ENCODE data around the gene SCCPDH. TPM values are rescaled to one million over a fixed set of nuclear protein-coding genes. Genes with fewer than 3 reads are reported as not detected.

The SCCPDH gene
- total and polyA plus RNA-seq, 9 of the 15 experiments (the other 6 are each of a cell fraction or from before 2014, with no cell fraction given): 7.0 to 61.9 (median 38.3) TPM

DNA sequence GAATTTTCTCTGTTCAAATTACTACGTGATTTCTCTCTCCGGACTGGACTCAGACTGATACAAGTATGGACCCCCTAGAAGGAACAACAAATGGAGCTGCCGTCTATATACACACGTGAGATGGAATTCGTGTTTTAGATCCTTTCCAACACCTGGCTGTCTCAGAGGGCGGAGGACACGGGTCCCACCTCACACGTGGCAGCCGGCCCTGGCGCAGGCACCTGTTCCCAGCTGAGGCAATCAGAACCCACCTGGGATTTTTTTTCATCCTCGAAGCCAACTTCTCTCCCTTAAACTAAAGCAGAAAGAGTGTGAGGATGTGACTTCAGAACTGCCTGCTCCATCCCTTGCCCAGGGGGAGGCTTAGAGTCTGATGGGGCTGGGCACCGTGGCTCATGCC is 34.1 kb upstream of the SCCPDH start (continued):
- TF ChIP-seq, protein P1, sequence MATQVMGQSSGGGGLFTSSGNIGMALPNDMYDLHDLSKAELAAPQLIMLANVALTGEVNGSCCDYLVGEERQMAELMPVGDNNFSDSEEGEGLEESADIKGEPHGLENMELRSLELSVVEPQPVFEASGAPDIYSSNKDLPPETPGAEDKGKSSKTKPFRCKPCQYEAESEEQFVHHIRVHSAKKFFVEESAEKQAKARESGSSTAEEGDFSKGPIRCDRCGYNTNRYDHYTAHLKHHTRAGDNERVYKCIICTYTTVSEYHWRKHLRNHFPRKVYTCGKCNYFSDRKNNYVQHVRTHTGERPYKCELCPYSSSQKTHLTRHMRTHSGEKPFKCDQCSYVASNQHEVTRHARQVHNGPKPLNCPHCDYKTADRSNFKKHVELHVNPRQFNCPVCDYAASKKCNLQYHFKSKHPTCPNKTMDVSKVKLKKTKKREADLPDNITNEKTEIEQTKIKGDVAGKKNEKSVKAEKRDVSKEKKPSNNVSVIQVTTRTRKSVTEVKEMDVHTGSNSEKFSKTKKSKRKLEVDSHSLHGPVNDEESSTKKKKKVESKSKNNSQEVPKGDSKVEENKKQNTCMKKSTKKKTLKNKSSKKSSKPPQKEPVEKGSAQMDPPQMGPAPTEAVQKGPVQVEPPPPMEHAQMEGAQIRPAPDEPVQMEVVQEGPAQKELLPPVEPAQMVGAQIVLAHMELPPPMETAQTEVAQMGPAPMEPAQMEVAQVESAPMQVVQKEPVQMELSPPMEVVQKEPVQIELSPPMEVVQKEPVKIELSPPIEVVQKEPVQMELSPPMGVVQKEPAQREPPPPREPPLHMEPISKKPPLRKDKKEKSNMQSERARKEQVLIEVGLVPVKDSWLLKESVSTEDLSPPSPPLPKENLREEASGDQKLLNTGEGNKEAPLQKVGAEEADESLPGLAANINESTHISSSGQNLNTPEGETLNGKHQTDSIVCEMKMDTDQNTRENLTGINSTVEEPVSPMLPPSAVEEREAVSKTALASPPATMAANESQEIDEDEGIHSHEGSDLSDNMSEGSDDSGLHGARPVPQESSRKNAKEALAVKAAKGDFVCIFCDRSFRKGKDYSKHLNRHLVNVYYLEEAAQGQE (IDR thresholded peaks at IDR 0.05; ENCODE audit: borderline replicate concordance): no peak
- TF ChIP-seq, protein P1 (CRISPR knock-in tag; IDR thresholded peaks at IDR 0.05; ENCODE audit: low read depth): no peak
- TF ChIP-seq DIDO1 (tag; IDR thresholded peaks at IDR 0.05; ENCODE audit: low read depth) (no peak), NCOA1 (IDR thresholded peaks at IDR 0.05; ENCODE audit: low read depth) (no peak), KLF1 (tag; IDR thresholded peaks at IDR 0.05) (no peak)
- TF ChIP-seq, protein P2, sequence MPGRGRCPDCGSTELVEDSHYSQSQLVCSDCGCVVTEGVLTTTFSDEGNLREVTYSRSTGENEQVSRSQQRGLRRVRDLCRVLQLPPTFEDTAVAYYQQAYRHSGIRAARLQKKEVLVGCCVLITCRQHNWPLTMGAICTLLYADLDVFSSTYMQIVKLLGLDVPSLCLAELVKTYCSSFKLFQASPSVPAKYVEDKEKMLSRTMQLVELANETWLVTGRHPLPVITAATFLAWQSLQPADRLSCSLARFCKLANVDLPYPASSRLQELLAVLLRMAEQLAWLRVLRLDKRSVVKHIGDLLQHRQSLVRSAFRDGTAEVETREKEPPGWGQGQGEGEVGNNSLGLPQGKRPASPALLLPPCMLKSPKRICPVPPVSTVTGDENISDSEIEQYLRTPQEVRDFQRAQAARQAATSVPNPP (IDR thresholded peaks at IDR 0.05; ENCODE audit: borderline replicate concordance, insufficient read depth, insufficient read length): no peak
